NCI-H226 (cell line): ENCODE measurements around the gene RNF220.

Experiments
- DNase-seq: peaks from one replicate; pipeline ENCODE4 v3.0.0-alpha.2; 2015

Gene RNF220

DNA sequence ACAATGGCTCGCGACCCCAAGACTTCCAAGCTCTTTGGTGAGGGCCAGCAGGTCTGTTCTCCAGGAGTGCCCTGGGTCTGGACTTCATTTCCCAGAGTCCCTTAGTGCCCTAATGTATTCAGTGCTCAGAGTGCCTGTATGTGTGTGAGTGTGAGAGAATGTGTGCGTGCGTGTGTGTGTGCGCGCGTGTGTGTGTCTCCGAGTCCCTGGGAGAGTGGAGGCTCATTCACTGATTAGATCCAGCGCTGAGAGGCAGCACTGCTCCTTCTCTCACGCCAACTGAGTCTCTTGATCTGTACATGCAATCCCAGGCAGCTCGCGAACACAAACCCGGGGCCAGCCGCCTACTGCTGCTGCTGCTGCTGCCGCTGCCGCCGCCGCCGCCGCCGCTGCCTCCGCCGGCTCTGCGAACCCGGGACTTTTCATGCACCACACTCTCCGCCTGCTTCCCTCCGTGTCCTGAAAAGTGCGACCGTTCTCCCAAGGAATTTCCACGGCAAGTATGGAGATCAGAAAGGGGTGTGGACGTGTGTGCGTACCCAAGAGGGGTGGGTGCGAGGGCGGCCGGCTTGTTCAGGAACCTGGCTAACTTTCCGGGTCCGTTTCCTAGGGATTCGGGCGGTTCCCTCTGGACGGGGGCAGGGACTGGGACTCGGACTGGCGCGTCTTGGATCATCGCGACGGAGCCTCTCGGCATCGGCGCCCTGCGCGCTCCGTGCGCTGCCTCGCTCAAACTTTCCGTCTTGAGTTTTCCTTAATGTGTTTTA, at the start of gene RNF220:
Gene RNF220, plus strand, starts transcription at position 225 of the 767 bp plus-strand sequence.
- DNase-seq = peak; percentile 78

DNA sequence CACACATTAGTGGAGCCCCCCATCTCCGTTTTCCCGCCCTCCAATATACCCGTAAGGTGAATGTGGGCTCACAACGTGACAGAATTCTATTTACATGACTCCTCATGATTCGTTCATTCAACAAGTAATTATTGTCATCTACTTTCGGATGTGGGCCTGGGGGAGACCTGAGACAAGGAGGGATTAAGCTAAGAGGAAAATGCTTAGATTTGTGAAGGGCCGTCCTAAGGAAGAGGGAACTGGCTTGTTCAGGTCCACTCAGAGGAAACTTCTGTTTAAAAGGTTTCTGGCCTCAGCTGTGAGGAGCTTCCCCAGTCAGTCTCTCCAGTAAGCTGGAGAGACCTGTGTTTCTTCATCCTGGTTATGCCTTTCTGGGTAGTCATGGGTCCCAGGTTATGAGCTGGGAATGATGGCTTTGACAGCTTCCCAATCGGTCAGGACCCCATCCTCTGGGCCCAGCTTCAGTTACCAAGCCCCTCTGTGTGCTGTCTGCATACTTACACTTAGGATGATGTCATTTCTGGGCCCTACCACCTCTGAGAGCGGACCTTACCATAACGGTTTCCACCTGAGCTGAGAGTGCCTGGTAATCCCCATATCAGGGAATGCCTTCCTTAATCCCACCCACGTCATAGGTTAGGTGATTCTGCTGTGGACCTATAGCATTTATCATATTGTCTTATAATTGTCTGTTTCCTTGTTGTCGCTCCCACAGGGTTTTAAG, 49.3 kb upstream of the RNF220 start:
- DNase-seq = no peak

DNA sequence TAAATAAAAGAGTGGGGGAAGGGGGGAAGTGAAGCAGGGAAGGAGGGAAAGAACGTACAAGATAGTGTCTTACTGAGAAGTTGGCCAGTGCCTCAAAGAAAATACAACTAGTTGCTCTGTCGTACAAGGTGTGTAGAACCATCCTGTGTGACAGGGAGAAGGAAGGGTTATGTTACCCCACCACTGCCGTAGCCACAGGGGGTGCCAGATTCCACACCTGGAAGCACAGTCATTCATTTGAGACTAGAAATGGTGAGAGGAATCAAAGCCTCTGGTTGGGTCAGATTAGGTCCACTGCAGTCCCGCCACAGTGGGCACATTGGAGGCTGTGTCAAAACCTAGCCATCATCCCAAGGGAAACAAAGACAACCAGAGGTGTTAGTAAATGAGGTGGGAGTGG, 47.3 kb upstream of the RNF220 start:
- DNase-seq = no peak

DNA sequence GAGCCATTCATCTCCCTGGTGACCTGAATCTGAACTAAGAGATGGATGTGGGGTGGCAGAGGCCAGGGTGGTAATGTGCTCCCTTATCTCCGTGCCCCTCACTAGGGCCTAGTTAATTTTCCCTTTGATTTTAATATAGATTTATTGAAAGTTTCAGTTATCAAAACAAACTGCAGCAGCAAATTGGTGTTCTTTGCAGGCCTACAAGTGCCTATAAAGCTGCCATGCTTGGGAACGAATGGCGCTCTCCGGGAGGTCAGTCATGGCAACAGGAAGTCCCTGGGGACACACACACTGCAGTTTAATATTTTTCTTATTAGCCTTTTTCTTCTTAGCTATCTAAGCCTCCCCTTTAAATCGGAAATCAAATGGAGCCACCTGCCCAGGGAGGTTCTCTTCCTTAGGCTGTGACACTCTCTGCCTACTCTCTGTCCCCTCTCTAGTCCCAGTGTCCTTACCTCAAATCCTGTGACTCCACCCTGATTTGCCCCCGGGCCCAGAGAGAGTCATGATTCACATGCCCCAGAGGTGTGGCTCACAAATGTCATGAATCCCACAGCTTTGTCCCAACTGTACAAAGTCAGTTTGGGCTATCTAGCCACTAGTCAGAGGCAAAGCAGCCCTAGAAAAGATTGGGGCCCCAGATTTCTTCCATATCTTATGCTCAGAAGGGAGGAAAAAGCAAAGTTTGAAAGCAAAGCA, 45.7 kb upstream of the RNF220 start:
- no peak for DNase-seq

DNA sequence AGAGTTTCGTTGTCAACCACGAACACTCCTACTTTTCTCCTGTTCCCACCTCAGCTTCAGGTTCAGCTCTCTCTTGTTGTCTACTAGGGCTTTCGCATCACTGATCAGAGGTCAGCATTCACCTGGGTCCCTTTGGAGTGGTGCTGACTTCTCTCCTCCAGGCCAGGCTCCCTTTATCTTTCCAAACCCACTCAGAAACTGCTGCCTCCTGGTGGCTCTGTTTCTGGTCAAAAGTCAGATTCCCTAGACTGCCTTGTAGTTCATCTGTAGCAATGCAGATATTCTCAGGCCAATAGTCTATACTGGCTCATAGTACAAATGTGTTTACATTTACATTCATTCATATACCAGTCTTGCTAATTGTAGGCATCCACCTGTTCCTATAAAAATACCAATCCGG, 43.6 kb upstream of the RNF220 start:
- peak; percentile 31 for DNase-seq

DNA sequence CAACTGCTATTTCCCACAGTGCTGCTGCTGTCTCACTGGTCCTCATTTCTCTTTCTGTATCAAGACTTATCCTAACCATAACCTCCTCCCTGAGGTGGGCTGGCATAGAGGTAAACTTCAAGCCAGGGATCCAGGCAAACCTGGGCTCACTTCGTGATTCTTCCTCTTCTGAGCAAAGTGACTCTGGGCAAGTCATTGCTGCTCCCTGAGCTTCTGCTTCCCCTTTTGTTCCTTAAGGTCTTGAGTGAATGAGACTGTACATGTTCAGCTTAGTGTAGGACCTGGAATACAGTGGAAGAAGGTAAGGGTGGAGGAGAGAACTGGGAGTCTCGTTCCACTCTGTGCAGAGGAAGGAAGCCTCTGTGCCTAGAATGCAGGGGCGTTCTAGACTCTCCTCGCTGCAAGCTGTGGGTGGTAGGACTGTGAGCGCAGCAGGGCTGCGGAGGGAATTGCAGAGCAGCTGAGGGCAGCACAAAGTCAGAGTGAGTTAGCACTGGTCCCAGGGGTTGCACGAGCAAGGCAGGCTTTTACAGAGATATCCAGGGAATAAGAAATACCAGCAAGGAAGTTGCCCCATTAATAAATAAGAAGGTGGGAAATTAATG, 38.6 kb upstream of the RNF220 start:
- DNase-seq = no peak

DNA sequence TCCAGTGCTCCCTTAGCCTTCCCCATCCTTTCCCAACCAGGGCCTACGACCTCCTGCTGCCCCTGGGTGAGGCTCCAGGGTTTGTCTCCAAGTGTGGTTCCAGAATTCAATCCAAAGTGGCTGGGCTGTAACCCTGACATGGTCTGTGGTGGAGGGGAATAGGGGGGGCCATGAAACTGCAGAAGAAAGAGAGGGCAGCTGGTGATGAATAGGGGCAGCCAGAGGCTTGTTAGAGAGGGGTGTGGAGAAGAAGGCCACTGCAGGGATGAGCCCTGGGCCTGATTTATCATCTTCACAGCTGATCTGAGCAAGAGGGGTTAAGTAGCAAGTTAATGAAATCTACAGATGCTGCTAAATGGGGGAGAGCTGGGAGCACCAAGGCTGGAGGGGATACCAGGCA, 37.1 kb upstream of the RNF220 start:
- no peak for DNase-seq

DNA sequence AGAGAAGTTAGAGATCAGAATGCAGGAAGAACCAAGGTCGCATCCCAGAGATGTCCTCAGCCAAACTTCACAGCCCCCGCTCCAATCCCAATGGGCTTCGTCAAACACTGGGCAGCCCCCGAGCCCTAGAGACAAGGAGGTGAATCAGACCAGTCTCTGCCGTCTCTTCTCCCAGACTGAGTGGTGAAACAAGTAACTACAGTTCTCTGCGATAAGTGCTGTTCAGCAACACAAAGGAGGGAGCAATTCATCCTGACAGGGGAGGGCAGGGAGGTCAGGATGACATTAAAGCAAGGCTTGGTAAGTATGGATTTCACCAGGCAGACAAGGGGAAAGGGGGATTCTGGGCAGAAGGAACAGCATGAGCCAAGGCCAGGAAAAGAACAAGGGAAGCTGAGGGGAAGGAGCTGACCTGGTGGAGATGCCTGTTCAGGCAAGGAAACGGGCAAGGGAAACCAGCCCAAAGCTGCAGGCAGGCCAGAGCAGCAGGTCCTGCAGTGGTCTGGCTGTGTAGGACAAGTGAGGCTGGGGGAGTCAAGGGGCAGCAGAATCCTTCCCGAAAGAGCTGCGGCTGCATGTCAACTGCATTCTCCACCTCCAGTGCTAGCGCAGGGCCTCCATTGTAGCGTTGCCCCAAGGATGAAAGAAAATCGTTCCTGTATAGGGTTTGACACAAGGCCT, 36.4 kb upstream of the RNF220 start:
- no peak for DNase-seq

DNA sequence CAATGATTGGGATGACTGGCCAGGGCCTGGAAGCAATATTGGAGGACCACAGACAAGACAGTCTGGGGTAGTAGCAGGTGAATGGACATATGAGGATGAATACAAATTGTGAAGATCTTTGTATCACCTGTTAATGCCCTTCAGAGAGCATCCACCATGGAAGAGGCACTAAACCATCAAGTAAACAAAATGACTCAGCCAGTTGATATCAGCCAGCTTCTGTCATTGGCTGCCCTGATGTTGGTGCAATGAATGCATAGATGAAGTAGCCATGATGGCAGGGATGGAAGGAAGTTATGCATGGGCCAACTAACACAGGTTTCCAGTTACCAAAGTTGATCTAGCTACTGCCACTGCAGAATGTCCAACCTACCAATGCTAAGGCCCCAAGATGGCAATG, 33.8 kb upstream of the RNF220 start:
- DNase-seq = no peak

DNA sequence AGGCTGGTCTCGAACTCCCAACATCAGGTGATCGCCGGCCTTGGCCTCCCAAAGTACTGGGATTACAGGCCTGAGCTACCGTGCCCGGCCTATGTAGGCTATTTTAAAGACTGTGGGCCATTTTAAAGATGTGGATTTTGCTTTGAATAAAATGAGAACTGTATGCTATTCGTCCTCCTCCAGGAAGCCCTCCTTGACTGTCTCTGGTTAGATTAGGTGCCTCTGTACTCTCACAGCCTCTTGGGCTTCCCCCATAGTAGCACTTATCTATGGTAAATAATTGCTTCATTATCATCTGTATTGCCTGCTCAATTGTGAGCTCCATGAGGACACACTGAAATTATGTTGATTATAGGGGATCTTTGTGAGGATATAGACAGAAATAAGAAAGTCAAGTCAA, 29.5 kb upstream of the RNF220 start:
- no peak for DNase-seq

DNA sequence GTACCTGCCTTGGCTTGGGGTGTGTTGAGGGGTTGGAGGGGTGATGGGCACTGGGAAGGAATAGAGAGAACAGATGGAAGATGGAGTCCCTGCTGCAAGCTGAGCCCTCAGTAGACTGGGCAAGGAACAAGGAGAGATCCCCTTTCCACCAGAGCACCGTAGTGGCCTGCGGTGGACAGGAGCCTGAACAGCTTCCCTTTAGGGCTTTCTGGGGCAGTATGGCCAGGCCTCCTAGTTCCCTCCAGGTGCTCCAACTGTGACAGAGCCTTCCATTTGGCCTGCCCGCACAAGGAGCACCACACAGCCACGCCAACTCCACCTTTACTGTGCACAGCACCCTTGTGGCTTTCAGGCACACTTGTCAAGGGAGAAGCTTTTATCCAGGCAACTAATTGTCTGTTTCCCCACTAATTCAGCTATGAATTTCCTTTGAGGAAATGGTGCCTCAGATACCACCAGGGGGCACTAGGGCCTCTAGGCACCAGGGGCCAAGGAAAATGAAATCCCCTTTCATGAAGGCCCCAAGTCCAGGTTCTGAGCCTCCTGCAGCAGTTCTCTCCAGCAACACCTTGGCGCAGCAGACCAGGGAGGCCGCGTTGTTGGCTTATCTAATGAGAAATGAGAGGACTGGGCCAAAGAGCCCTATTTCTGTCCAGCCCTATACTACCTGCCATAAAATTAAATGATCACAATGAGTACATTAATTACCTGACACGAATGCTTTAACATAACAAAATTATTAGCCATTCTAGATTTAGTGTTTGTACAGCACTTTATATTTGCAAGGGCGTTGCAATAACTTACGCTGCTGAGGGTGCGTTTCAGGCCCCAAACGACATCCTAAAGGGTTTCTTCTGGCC, 26.9 kb upstream of the RNF220 start:
- peak; percentile 37 for DNase-seq

DNA sequence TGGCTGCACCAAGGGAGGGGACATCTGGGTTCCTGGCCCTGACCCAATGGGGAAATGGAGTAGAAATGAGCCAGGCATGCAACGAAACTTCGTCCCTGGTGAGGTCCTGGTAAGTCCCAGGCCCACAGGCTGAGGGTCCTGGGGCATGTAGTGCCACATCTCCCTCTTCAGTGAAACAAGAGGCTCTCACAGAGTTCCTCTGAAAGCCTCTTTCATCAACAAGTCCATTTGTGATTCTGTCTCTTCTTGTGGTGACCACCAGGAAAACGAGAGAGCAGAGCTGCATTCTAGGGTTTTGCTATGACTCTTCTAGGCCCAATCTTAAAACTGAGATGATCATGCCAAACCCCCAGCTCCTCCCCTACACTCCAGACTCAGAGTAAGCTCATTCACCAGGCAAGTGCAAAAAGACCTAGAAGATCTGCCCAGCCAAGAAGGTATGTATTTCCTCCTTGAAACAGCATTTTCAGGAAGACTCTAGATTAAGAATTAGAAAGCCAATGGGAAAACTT, 24.3 kb upstream of the RNF220 start:
- DNase-seq = no peak

DNA sequence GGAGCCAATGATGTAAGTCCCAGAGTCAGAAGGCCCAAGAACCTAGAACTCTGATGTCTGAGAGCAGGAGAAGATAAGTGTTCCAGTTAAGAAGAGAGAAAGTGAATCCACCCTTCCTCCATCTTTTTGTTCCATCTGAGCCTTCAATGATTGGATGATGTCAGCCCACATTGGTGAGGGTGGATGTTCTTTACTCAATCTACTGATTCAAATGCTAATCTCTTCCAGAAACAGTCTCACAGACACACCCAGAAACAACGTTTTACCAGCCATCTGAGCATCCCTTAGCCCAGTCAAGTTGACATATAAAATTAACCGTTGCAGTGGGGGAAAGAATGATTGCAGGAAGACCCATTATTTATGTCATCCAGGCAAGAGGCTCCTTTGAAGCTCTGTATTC, 16.5 kb upstream of the RNF220 start:
- DNase-seq = no peak

DNA sequence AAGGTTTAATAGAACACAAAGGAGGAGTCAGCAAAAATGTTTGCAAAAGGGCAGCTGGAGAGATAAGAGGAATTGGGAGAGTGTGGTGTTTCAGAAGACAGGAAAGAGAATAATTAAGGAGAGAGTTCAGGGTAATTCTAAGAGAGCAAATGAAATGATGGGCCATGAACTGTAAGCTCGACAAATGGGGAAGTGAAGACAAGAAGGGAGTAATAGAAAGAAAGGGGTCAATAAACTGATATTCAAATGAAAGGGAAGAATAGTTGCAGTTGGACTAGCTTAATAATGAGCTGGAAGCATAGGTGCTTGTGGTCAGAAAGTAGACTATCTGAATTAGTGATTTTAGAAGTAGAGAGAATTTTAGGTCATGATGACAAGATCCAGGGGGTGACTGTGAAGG, 15.6 kb upstream of the RNF220 start:
- DNase-seq = no peak

DNA sequence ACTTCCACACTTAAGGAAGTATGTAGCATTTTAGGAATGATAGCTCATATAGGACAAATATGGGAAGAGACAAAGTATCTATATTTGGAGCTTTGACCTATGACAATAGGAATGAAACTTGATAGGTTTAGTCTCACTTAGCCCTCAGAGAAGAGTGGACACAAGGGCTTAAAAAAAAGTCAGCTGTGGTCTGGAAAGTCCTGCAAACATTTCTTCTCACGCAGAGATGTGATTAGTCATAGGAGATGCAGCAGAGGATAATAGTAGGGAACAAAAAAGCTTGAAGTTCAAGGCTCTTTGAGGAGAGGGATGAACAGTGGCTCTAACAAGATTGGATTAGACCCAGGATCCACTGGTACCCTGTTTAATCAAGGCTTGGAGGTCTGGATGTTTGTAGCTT, 14.8 kb upstream of the RNF220 start:
- DNase-seq = peak; percentile 71

DNA sequence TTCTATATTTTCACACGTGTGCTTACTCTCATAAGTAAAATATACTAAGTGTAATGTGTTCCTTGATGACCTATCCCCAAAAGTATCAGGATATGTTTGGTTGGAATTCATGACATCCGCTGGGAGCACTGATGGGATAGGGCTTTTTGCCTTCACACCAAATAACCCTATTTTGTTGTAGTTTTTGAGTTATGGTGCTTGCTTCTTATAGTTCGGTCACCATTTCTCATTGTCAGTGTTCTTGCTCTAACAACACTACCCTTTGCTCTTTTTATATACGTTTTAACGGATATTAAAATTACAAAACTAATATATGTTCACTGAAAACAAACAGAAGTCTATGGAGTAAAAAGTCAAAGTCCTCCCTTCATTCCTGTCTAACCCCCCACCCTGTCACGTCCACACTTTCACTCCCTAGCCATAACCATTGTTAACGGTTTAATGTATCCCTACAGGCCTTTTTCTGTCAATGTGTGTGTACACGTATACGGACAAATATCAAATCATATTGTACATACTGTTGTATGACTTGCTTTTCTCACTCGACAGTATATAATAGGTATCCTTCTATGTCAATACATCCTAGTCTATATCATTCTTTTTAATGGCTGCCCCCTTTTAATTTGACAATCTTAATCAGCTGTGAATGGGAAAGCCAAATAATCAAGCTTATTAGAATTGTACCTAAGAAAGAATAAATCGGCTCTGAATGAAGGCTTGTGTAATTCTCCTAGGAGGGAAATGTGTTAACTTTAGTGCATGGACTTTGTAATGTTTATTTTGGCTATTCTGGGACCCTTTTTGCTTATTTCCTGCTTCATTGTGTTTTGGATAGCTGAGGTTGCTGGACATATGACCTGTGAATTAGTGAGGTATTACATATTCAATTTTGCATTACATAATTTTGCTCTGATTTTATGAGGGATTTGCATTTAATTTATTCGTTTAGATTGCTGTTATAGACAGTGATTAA, 3.5 kb upstream of the RNF220 start:
- no peak for DNase-seq

DNA sequence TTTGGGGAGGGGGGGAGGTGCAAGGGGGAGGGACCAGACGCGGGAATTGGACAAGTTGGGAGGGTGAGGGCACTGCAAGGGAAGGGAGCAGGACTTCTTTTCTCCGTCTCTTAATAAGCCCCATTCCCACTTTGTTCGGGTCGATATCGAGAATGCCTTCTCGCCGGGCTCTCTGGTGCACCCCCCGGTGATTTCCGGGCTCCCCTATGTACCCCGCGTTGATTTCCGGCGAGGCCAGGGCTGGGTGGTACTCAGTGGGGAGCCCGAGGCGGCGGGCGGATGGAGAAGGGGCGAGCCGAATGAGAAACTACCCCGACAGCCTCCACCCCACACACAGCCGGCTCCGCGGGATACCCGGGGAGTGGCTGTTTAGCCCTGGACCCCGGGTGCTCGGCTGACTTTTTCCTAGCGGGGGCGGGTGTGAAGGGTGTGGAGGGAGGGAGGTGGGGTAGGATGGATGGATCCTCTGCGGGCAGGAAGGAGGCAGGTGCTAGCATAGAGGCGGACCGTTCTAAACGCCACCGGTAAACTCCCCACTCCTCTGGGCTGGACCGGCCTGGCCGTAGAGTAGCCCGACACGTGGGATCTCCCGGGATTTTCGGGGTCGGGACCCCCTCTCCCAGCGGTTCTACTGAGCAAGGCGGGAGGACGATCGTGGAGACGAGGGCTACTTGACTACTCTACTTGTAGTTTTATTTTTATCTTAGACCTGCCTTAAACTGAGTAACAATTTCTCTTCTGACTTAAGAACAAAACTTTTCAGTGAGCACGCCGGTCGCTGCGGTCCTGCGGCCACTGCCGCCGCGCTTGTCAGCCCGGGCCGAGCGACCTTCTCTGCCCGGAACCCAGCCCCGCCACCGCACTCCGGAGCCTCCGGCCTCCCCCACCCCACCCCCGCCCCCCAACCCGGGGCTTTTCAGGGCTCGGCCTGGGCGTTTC, 1.0 kb downstream of the RNF220 start:
- peak; percentile 57 for DNase-seq

DNA sequence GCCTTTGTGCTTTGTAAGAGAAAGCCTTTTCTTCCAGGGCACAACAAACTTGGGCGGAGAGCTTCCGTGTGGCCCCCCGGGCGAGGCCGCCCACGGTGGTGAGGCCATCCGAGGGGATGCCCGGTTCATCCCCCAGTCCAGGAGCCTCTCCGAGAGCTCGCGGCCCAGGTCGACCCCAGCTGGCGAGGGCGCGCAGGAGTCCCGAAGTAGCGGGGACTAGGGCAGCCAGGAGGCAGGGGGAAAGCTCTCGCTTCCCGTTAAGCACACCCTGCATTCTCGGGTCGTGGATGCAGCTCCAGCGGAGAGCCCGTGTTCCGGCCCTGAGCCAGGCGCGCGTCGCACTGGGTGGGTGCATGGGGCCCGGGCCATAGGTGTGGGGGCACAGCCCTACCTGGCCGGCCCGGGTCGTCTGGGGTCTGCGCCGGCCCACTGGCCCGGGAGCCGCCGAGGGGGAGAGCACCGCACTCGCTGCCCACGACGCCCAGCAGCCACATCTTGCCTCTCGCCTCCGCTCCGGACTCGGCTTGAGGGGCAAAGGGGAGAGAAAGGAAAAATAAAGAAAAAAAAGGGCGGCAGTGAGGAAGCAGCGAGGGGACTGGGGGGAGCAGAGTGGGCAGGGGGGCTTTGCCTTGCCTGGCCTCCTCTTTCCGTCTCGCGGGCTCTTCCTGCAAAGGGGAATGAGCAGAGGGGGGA, 1.8 kb downstream of the RNF220 start:
- DNase-seq = no peak
